HG02884 (cell line): ENCODE measurements around the gene RSPO4.

Experiments
- ATAC-seq: cut with Tn5 transposase; IDR thresholded peaks from one replicate; pipeline ENCODE4 v1.9.1; 2021; ENCODE audit warnings: mild to moderate bottlenecking, moderate library complexity; ENCODE audit not compliant: unreplicated experiment

RSPO4 gene

DNA sequence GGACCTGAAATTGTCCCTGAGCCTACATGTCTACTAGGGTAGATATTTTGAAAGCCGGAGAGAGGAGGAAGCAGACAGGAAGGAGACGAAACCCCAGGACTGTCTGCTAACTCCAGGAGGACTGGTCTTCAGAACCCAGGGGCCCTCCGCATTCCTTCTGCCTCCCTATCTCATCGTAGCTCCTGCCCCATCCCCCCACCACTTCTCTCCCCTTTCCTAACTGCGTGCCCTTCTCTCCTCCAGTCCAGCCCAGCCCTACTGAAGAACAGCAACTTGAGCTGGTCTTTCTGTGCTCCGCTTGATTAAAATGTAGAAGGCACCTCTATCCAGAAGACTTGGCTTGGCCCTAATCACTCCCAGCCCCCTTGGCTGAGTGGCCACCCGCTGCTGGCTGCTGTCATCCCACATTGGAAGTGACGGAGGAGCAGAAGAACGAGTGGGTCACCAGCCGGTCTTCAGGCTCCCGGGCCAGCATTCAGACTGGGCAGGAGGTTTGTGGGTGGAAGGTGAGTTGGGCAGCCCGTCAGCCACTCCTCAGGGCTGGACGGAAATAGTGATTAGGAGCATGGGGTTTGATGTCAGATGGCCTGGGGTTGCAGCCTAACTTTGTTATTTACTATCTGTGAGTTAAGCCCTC, 57.2 kb downstream of the RSPO4 start:
- ATAC-seq, result no peak

DNA sequence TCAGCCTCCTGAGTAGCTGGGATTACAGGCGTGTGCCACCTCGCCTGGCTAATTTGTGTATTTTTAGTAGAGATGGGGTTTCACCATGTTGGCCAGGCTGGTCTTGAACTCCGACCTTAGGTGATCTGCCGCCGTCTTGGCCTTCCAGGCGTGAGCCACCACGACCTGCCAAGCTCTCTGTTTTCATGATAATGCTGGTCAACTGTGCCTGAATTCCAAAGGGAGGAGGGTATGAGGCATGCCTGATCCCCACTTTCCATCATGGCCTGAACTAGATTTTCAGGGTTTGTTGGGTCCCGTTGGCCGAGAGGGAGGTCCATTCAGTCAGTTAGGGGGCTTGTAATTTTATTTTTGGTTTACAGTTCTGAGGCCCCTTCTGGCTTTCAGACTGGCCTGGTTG, 58.0 kb downstream of the RSPO4 start:
- no peak for ATAC-seq

DNA sequence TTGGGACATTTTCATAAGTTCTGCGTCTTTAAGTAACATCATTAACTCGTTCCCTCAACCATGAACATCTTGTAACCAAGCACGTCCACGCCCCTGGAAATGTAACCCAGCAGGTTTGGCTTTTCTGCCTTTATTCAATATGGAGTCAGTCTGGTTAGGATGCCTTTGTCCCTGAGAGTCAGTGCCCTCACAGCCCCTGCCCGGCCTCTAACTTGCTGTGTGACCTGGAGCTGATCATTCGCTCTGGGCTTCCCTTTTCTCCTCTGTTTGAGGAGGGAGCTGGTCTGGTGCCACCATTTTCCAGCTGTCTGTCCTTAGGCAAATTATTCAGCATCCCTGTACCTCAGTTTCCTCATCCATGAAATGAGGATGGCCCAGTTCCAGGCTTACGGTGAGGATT, 59.5 kb downstream of the RSPO4 start:
- ATAC-seq, result no peak

- no peak for ATAC-seq
Measured at GRCh38 chr20:940926-941325, 61.2 kb downstream of the RSPO4 start.

DNA sequence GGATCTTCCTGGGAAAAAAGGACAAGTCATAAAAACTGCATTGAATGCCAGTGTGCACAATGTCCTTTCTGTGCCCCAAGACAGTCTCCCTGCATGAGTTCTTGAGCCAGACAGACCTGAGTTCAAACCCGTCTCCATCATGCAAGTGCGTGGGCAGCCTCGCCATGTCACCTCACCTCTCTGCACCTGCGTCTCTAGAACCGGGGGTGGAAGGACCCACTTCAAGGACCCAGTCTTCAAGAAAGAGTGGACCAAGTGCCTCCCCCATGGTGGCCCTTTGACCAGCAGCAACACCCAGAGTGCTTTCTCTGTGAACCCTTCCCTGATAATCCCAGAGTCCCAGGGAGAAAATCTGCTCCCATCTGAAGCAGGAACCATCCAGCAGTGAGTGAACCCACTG, 62.5 kb downstream of the RSPO4 start:
- no peak for ATAC-seq

GRCh38 chr20:934186-934840, 67.8 kb downstream of the RSPO4 start:
- ATAC-seq, result no peak

- no peak for ATAC-seq
Measured at GRCh38 chr20:933029-933428, 69.1 kb downstream of the RSPO4 start.

GRCh38 chr20:931401-931800, 70.7 kb downstream of the RSPO4 start:
- ATAC-seq, result no peak

GRCh38 chr20:926670-927069, 75.4 kb downstream of the RSPO4 start:
- ATAC-seq, result no peak

GRCh38 chr20:925516-925915, 76.6 kb downstream of the RSPO4 start:
- no peak for ATAC-seq

DNA sequence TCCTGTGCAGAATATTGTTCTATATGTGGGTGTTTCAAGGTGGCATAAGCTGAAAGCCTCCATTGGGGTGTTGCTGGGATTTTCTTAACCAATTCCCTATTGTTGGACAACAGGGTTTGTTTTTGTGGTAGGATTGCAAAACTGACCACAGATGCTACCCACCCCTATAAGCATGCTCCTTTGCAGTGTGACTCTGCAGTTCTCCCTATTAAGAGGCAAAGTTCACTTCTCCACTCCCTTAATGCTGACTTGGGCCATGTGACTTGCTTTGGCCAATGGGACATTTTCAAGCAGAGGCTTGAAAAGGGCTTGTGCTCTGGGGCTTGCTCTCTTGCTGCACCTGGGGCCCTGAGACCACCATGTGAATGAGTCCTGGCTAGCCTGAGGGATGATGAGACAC, 77.5 kb downstream of the RSPO4 start:
- ATAC-seq, result no peak

DNA sequence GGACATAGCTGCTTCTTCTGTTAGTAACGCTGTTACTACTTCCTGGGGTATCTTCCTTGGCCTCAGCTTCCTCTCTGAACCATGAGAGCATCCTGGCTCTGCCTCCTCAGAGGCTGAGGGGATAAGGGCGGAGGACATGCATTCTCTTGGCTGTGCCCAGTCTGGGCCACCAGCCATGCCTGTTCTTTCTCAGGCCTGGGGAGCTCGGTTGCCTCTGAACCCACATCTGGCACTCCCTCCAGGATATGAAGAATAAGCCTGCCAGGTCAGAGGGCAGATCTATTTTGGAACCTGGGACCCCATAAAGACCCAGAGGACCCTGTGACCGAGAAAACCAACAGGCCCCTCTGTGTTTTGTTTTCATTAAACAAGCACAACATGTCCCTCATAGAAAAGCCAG, 79.3 kb downstream of the RSPO4 start:
- no peak for ATAC-seq

DNA sequence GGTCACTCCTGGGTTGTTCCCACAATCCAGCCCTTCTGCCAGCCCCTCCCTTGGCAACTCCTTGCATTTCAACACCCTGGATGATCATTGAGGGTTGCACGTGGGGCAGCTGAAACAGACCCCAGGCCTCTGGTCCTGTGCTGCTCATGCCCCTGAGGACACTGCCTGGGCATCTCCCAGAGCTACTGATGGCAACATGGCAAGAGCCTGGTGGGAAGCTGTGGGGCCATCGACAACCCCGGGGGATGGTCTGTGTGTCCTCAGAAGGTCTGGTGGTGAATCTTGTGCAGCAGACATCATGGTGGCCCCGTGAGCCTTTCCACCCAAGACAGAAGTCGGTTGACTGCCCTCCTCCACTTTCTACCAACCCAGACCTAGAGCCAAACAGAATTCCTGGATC, 81.0 kb downstream of the RSPO4 start:
- ATAC-seq, result no peak

GRCh38 chr20:920311-920710, 81.8 kb downstream of the RSPO4 start:
- no peak for ATAC-seq

DNA sequence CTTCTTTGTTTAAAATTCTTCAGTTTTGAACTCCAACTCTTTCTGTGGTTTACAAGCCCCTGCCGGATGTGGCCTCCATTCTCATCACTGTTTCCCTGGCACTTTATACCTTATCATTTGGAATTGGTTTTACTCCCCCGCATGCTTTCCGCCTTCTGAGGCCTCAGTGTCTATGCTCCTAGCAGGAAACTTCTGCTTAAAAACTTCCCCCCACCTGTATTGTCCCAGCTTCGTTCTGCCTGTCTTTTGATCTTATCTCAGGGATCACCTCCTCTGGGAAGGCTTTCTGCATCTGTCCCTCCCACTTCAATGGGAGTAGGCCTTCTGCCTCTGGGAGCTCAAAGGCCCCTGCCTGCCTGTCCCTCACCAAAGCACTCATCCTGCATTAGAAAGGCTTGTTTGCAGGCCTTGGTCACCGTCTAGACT, 82.6 kb downstream of the RSPO4 start:
- ATAC-seq, result no peak

DNA sequence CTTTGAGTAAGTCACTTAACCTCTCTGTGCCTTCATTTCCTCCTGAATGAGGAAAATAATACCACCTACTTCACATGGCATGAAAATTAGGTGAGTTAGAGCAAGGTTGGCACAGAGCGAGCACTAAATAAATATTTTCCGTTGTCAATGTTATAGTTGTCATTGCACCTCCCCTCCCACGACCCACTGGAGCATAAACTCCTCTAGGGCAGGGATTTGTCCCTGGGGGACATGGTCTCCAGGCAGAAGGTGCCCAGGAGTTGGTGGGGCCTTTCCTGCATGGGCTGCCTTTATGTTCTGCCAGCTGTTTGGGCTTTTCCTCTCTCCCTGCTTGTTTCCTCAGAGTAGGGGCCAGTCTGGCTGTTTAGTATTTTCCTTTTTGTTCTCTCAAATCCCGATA, 84.7 kb downstream of the RSPO4 start:
- no peak for ATAC-seq

- no peak for ATAC-seq
Measured at GRCh38 chr20:916825-917224, 85.3 kb downstream of the RSPO4 start.

GRCh38 chr20:916125-916799, 85.8 kb downstream of the RSPO4 start, which contains the start of gene ANGPT4:
ANGPT4 (minus strand) TSS chr20:916334; CDS start chr20:916214, 120 bp downstream.
- ATAC-seq, result no peak

GRCh38 chr20:914727-915498, 87.2 kb downstream of the RSPO4 start:
- ATAC-seq, result no peak

- no peak for ATAC-seq
Measured at GRCh38 chr20:913306-913849, 88.7 kb downstream of the RSPO4 start.
